ENCODE results near the gene EIF5.

Gene EIF5

GRCh38 chr14:103372552-103373304 lies 38.7 kb downstream of the EIF5 start:
- no peak for DNase-seq

- no peak for DNase-seq
Measured at GRCh38 chr14:103374121-103374520, 40.1 kb downstream of the EIF5 start.

- no peak for DNase-seq
Measured at GRCh38 chr14:103377522-103378037, 43.5 kb downstream of the EIF5 start.

- DNase-seq = no peak
Measured at GRCh38 chr14:103378038-103378854, 44.2 kb downstream of the EIF5 start.

GRCh38 chr14:103380719-103381377 lies 46.8 kb downstream of the EIF5 start:
- no peak for DNase-seq

GRCh38 chr14:103382376-103382775 lies 48.3 kb downstream of the EIF5 start:
- DNase-seq = no peak

- no peak for DNase-seq
Measured at GRCh38 chr14:103384450-103385151, 50.6 kb downstream of the EIF5 start.

GRCh38 chr14:103385152-103385928 lies 51.3 kb downstream of the EIF5 start, which contains the start of gene MARK3:
Gene MARK3 (plus strand): TSS chr14:103385415. CDS start chr14:103386030, 615 bp downstream.
- peak; percentile 98 for DNase-seq

- peak; percentile 32 for DNase-seq
Measured at GRCh38 chr14:103385929-103386712, 52.1 kb downstream of the EIF5 start.

GRCh38 chr14:103386713-103387329 lies 52.8 kb downstream of the EIF5 start:
- DNase-seq = no peak

- no peak for DNase-seq
Measured at GRCh38 chr14:103388664-103389063, 54.6 kb downstream of the EIF5 start.

GRCh38 chr14:103390605-103391004 lies 56.6 kb downstream of the EIF5 start:
- no peak for DNase-seq

- peak; percentile 44 for DNase-seq
Measured at GRCh38 chr14:103391048-103391447, 57.0 kb downstream of the EIF5 start.

GRCh38 chr14:103392106-103392505 lies 58.1 kb downstream of the EIF5 start:
- DNase-seq = no peak

- DNase-seq = no peak
Measured at GRCh38 chr14:103392572-103392971, 58.5 kb downstream of the EIF5 start.

GRCh38 chr14:103393070-103393469 lies 59.0 kb downstream of the EIF5 start:
- no peak for DNase-seq

- no peak for DNase-seq
Measured at GRCh38 chr14:103393676-103394626, 59.9 kb downstream of the EIF5 start.
